HCT116 (cell line): ENCODE results near the gene THEMIS2. TPM values are rescaled to one million over a fixed set of nuclear protein-coding genes. Genes with fewer than 3 reads are reported as not detected.

ENCODE experiments used
- ATAC-seq: fragments of 200-7000 bp; cut with Tn5 transposase; 2 replicates; pipeline ENCODE4 v1.9.1; 2020; ENCODE audit warnings: mild to moderate bottlenecking, moderate library complexity
- BruUV-seq: library from RNA; stranded (reverse); fragments of 400-500 nt; replicated peaks from 2 replicates; lab custom pipeline; 2021; lab: Mats Ljungman, UMichigan
- CTCF ChIA-PET: fragments of 300-600 bp; sonication (Branson Sonifier 250); formaldehyde crosslinking; loops from one replicate; lab custom pipeline; 2021; ENCODE audit warnings: antibody characterized with exemption; lab: Charles Lee
- POLR2A ChIA-PET: fragments of 300-600, 350-600 bp; sonication (Branson Sonifier 250); formaldehyde crosslinking; loops from one replicate; lab custom pipeline; 2021; ENCODE audit warnings: antibody characterized with exemption; lab: Charles Lee
- RAD21 ChIA-PET, 2 experiments: fragments of 300-600 bp; sonication (Branson Sonifier 250); formaldehyde crosslinking; loops; one replicate each; lab custom pipeline; 2023; ENCODE audit warnings: low total read pairs in 2 of 2; ENCODE audit not compliant: uncharacterized antibody in 2 of 2, unreplicated experiment in 2 of 2, low non-redundant PET in 1 of 2; lab: Charles Lee
- DNase-seq: peaks from one replicate; pipeline ENCODE4 v3.0.0-alpha.2; 2010; ENCODE audit warnings: low read depth, low spot score
- H2AFZ ChIP-seq: fragments of 200-600 bp; shearing (Covaris generic), sonication (generic); 2 replicates; pipeline ENCODE4 v1.6.1; 2017; ENCODE audit warnings: low read depth, mixed run types, mixed read lengths, antibody characterized with exemption, low read length; ENCODE audit not compliant: poor library complexity, severe bottlenecking
- H3K27ac ChIP-seq: 2 replicates; pipeline ENCODE4 v1.5.1; 2012; ENCODE audit warnings: low read depth, low read length
- H3K27me3 ChIP-seq: fragments of 200-600 bp; sonication (generic); 2 replicates; pipeline ENCODE4 v1.6.1; 2016; ENCODE audit warnings: mixed run types, low read length, mixed read lengths; ENCODE audit not compliant: insufficient read depth
- H3K36me3 ChIP-seq, 2 experiments: fragments of 200-500 bp in 1 of 2; fragments of 200-600 bp in 1 of 2; sonication (Bioruptor generic) in 1 of 2; sonication (generic) in 1 of 2; 2 replicates each; pipeline versions ENCODE4 v1.5.1 to v1.6.1; 2014 to 2016; ENCODE audit warnings: low read length in 2 of 2, inconsistent platforms in 1 of 2, mixed read lengths in 1 of 2, mixed run types in 1 of 2; ENCODE audit not compliant: insufficient read depth in 2 of 2, control insufficient read depth in 1 of 2
- H3K4me1 ChIP-seq, 2 experiments: fragments of 200-600 bp in 1 of 2; sonication (generic) in 1 of 2; 2 replicates each; pipeline versions ENCODE4 v1.5.1 to v1.6.1; 2012 to 2017; ENCODE audit warnings: low read length in 2 of 2, inconsistent platforms in 1 of 2, mild to moderate bottlenecking in 1 of 2, mixed read lengths in 1 of 2, mixed run types in 1 of 2, moderate library complexity in 1 of 2; ENCODE audit not compliant: insufficient read depth in 2 of 2, control insufficient read depth in 1 of 2
- H3K4me2 ChIP-seq: fragments of 200-600 bp; sonication (generic); 2 replicates; pipeline ENCODE4 v1.6.1; 2017; ENCODE audit warnings: mixed run types, low read length, mixed read lengths
- H3K4me3 ChIP-seq, 2 experiments: fragments of 200-600 bp in 1 of 2; sonication (generic) in 1 of 2; replicated peaks in 1 of 2; 2 replicates each; pipeline ENCODE4 v1.5.1; 2011 to 2016; ENCODE audit warnings: low read length in 2 of 2, control low read depth in 1 of 2, low read depth in 1 of 2, mild to moderate bottlenecking in 1 of 2, mixed read lengths in 1 of 2, mixed run types in 1 of 2
- H3K79me2 ChIP-seq: fragments of 200-600 bp; sonication (generic); 2 replicates; pipeline ENCODE4 v1.6.1; 2017; ENCODE audit warnings: mild to moderate bottlenecking, mixed run types, low read length, moderate library complexity, mixed read lengths; ENCODE audit not compliant: insufficient read depth
- H3K9ac ChIP-seq: fragments of 200-600 bp; sonication (generic); 2 replicates; pipeline ENCODE4 v1.6.1; 2016; ENCODE audit warnings: low read length, mixed read lengths
- H3K9me2 ChIP-seq: fragments of 200-600 bp; sonication (generic), shearing (Covaris generic); 2 replicates; pipeline ENCODE4 v1.6.1; 2017; ENCODE audit warnings: mixed run types, mild to moderate bottlenecking, moderate library complexity; ENCODE audit not compliant: insufficient read depth
- H3K9me3 ChIP-seq, 2 experiments: fragments of 200-500 bp in 1 of 2; fragments of 200-600 bp in 1 of 2; sonication (Bioruptor generic) in 1 of 2; sonication (generic) in 1 of 2; 2 replicates each; pipeline ENCODE4 v1.6.1; 2014 to 2017; ENCODE audit warnings: low read length in 2 of 2, mixed read lengths in 2 of 2, inconsistent platforms in 1 of 2, low read depth in 1 of 2, mild to moderate bottlenecking in 1 of 2, mixed run types in 1 of 2, moderate library complexity in 1 of 2; ENCODE audit not compliant: control insufficient read depth in 1 of 2, insufficient read depth in 1 of 2
- H4K20me1 ChIP-seq: fragments of 200-600 bp; sonication (generic), shearing (Covaris generic); 2 replicates; pipeline ENCODE4 v1.6.1; 2017; ENCODE audit warnings: mixed run types, mild to moderate bottlenecking, moderate library complexity; ENCODE audit not compliant: insufficient read depth
- CTCF ChIP-seq, 3 experiments: fragments of 200-600 bp in 1 of 3; sonication (generic) in 1 of 3; IDR thresholded peaks in 2 of 3; conservative IDR thresholded peaks in 1 of 3; 2 replicates each; pipeline ENCODE4 v1.5.1; 2012 to 2017; ENCODE audit warnings: low read depth in 2 of 3, low read length in 2 of 3, antibody characterized with exemption in 1 of 3, borderline replicate concordance in 1 of 3, control low read depth in 1 of 3, mild to moderate bottlenecking in 1 of 3, mixed read lengths in 1 of 3, mixed run types in 1 of 3, moderate library complexity in 1 of 3; ENCODE audit not compliant: insufficient read depth in 1 of 3
- EGR1 ChIP-seq: IDR thresholded peaks from 2 replicates; pipeline ENCODE4 v1.6.1; 2012; ENCODE audit warnings: low read depth
- ELF1 ChIP-seq: IDR thresholded peaks from 2 replicates; pipeline ENCODE4 v1.6.1; 2012; ENCODE audit warnings: low read depth, borderline replicate concordance
- RAD21 ChIP-seq: IDR thresholded peaks from 2 replicates; pipeline ENCODE4 v1.6.1; 2012; ENCODE audit warnings: low read depth, mild to moderate bottlenecking
- SP1 ChIP-seq: IDR thresholded peaks from 2 replicates; pipeline ENCODE4 v1.6.1; 2012; ENCODE audit warnings: low read depth
- intact Hi-C: fragments of 100-400 bp; cut with micrococcal nuclease; formaldehyde crosslinking; loops from 2 replicates; pipeline ENCODE4 v1.10.0; 2022
- total RNA-seq: library from RNA; stranded (reverse); gene quantifications from one replicate; pipeline ENCODE4 v1.2.1, GENCODE V29; 2021; ENCODE audit not compliant: unreplicated experiment

The THEMIS2 gene
- total RNA-seq, 1 experiment from 2014 or later = 8.0 TPM

GRCh38 chr1:27858072-27858948 is 14.0 kb upstream of the THEMIS2 start:
- Histone ChIP-seq H3K27ac (no peak overlapping the region), H3K27me3 (no peaks in the 10 kb centered on the region), H3K4me2 (peak overlapping the region; percentile 48), H3K9ac (no peak overlapping the region), H2AFZ (no peak overlapping the region), H3K4me1 (peaks cover 0 to 9% of the 10 kb centered on the region in 2 experiments; a peak in 2 of 4 replicates), H3K79me2 (no peaks in the 10 kb centered on the region), H3K9me2 (no peaks in the 10 kb centered on the region), H3K36me3 (no peaks in the 10 kb centered on the region), H3K9me3 (no peaks in the 10 kb centered on the region), H4K20me1 (no peaks in the 10 kb centered on the region), H3K4me3 (no peak overlapping the region)
- RAD21 ChIA-PET = interaction anchor here (0.7 to 1.2 kb wide), 4 partner anchors 103 to 391 kb away, joined by 3 to 4 read pairs (median 3); no protein-coding TSS in a partner anchor
- peak; percentile 56 for DNase-seq
- POLR2A ChIA-PET = no interaction called here
- TF ChIP-seq EGR1 (no peak), SP1 (no peak), RAD21 (peak; percentile 98), ELF1 (no peak), CTCF (IDR thresholded peaks at IDR 0.05 in 2 of 3, conservative IDR thresholded peaks at IDR 0.05 in 1 of 3; ENCODE audit: borderline replicate concordance in 1 of 3, insufficient read depth in 1 of 3, low read depth in 2 of 3, low read length in 2 of 3) (peak; percentile 88 to 99 (median 98))
- BruUV-seq = no TSS peak
- intact Hi-C loops = loop anchor here (1.0 to 5.0 kb wide), 4 partner anchors 121 to 744 kb away; no protein-coding TSS in a partner anchor
- peak; percentile 95 for ATAC-seq
- CTCF ChIA-PET = interaction anchor here (0.5 to 1.7 kb wide), 11 partner anchors 12 to 1019 kb away, joined by 3 to 12 read pairs (median 3); no protein-coding TSS in a partner anchor
